NT2/D1 (cell line): ENCODE measurements around the gene AGL.
"Not testable (repeated sequence)": the region's sequence is repeated elsewhere in the genome, so short reads cannot be mapped to it uniquely, and the experiment has no call there.

Source experiments
- DNase-seq: peaks from one replicate; pipeline ENCODE4 v3.0.0-alpha.2; 2011; ENCODE audit warnings: low read depth, low spot score
- H3K27me3 ChIP-seq: 2 replicates; pipeline ENCODE4 v1.6.0; 2011; ENCODE audit warnings: mild to moderate bottlenecking; ENCODE audit not compliant: insufficient read length, insufficient read depth
- H3K36me3 ChIP-seq: 2 replicates; pipeline ENCODE4 v1.6.1; 2011; ENCODE audit warnings: mild to moderate bottlenecking, low read length, mixed read lengths; ENCODE audit not compliant: insufficient read depth, insufficient read length
- H3K4me1 ChIP-seq: 2 replicates; pipeline ENCODE4 v1.5.1; 2011; ENCODE audit not compliant: insufficient read depth, insufficient read length
- H3K4me3 ChIP-seq: 2 replicates; pipeline ENCODE4 v1.5.1; 2011; ENCODE audit warnings: low read depth; ENCODE audit not compliant: insufficient read length
- H3K9ac ChIP-seq: 2 replicates; pipeline ENCODE4 v1.6.0; 2011; ENCODE audit warnings: low read depth; ENCODE audit not compliant: insufficient read length
- H3K9me3 ChIP-seq: 2 replicates; pipeline ENCODE4 v1.5.1; 2011; ENCODE audit warnings: mild to moderate bottlenecking, low read length; ENCODE audit not compliant: insufficient read depth
- SUZ12 ChIP-seq: IDR thresholded peaks from 2 replicates; pipeline ENCODE4 v1.6.1; 2011; ENCODE audit not compliant: insufficient read length, insufficient read depth; ENCODE audit errors: extremely low read depth
- YY1 ChIP-seq: IDR thresholded peaks from 2 replicates; pipeline ENCODE4 v1.6.1; 2011; ENCODE audit not compliant: insufficient read length, insufficient read depth
- ZNF274 ChIP-seq: IDR thresholded peaks from 2 replicates; pipeline ENCODE4 v1.6.1; 2011; ENCODE audit warnings: mild to moderate bottlenecking, low read depth, low read length

AGL gene

GRCh38 chr1:99886179-99886578 lies 36.0 kb downstream of the AGL start:
- no peak overlapping the region for H3K9ac ChIP-seq
- DNase-seq = no peak
- H3K36me3 ChIP-seq = peaks cover 7% of the 10 kb centered on the region
- no peak overlapping the region for H3K4me3 ChIP-seq
- H3K27me3 ChIP-seq = no peaks in the 10 kb centered on the region
- H3K9me3 ChIP-seq = no peaks in the 10 kb centered on the region
- no peak for TF ChIP-seq SUZ12
- no peak for TF ChIP-seq YY1
- no peak for TF ChIP-seq ZNF274
- H3K4me1 ChIP-seq = no peaks in the 10 kb centered on the region

GRCh38 chr1:99886841-99887240 lies 36.7 kb downstream of the AGL start:
- DNase-seq = no peak
- peaks cover under 1% of the 10 kb centered on the region for H3K36me3 ChIP-seq

GRCh38 chr1:99887890-99888289 lies 37.7 kb downstream of the AGL start:
- TF ChIP-seq SUZ12 (no peak), YY1 (no peak), ZNF274 (no peak)
- H3K36me3 ChIP-seq = no peaks in the 10 kb centered on the region

More at GRCh38 chr1:99886841-99887240, 36.7 kb downstream of the AGL start:
- Histone ChIP-seq H3K9ac (no peak overlapping the region), H3K4me1 (no peaks in the 10 kb centered on the region), H3K9me3 (no peaks in the 10 kb centered on the region), H3K27me3 (no peaks in the 10 kb centered on the region), H3K4me3 (no peak overlapping the region)
- TF ChIP-seq YY1 (no peak), SUZ12 (no peak), ZNF274 (no peak)

GRCh38 chr1:99891997-99892396 lies 41.8 kb downstream of the AGL start:
- Histone ChIP-seq H3K9ac (no peak overlapping the region), H3K4me3 (no peak overlapping the region), H3K4me1 (no peaks in the 10 kb centered on the region), H3K9me3 (no peaks in the 10 kb centered on the region), H3K27me3 (no peaks in the 10 kb centered on the region), H3K36me3 (no peaks in the 10 kb centered on the region)
- DNase-seq = no peak
- TF ChIP-seq SUZ12 = no peak
- TF ChIP-seq YY1 = no peak
- TF ChIP-seq ZNF274 = no peak

More at GRCh38 chr1:99887890-99888289, 37.7 kb downstream of the AGL start:
- Histone ChIP-seq H3K4me1 (no peaks in the 10 kb centered on the region), H3K9ac (no peak overlapping the region), H3K27me3 (no peaks in the 10 kb centered on the region), H3K9me3 (no peaks in the 10 kb centered on the region), H3K4me3 (no peak overlapping the region)
- DNase-seq = no peak

GRCh38 chr1:99903278-99903677 lies 53.1 kb downstream of the AGL start:
- not testable (repeated sequence) for DNase-seq, H3K4me3 ChIP-seq, H3K9me3 ChIP-seq, H3K9ac ChIP-seq, H3K4me1 ChIP-seq, H3K27me3 ChIP-seq, H3K36me3 ChIP-seq

GRCh38 chr1:99906535-99906934 lies 56.4 kb downstream of the AGL start:
- H3K4me3 ChIP-seq = no peak overlapping the region
- TF ChIP-seq YY1 (no peak), SUZ12 (no peak), ZNF274 (no peak)
- no peak overlapping the region for H3K9ac ChIP-seq
- H3K9me3 ChIP-seq = no peaks in the 10 kb centered on the region
- H3K36me3 ChIP-seq = no peaks in the 10 kb centered on the region
- no peaks in the 10 kb centered on the region for H3K4me1 ChIP-seq
- no peak for DNase-seq
- no peaks in the 10 kb centered on the region for H3K27me3 ChIP-seq

- Histone ChIP-seq H3K9ac (no peak overlapping the region), H3K36me3 (no peaks in the 10 kb centered on the region), H3K4me3 (no peak overlapping the region), H3K9me3 (no peaks in the 10 kb centered on the region), H3K4me1 (no peaks in the 10 kb centered on the region), H3K27me3 (no peaks in the 10 kb centered on the region)
- no peak for TF ChIP-seq SUZ12
- no peak for TF ChIP-seq ZNF274
- no peak for TF ChIP-seq YY1
- no peak for DNase-seq
These were observed 67.1 kb downstream of the AGL start for GRCh38 chr1:99917214-99917613.

- TF ChIP-seq SUZ12 (no peak), YY1 (no peak), ZNF274 (no peak)
- Histone ChIP-seq H3K4me1 (no peaks in the 10 kb centered on the region), H3K4me3 (no peak overlapping the region), H3K27me3 (no peaks in the 10 kb centered on the region), H3K36me3 (no peaks in the 10 kb centered on the region), H3K9ac (no peak overlapping the region), H3K9me3 (no peaks in the 10 kb centered on the region)
- DNase-seq = no peak
These were observed 69.1 kb downstream of the AGL start for GRCh38 chr1:99919220-99919619.
